Ecto neural progenitor cell (in vitro differentiated cells): Measurements from ENCODE around the gene CALN1.

Source experiments
- DNase-seq: peaks from one replicate; pipeline ENCODE4 v3.0.0-alpha.2; 2018; ENCODE audit warnings: low spot score

The CALN1 gene

DNA sequence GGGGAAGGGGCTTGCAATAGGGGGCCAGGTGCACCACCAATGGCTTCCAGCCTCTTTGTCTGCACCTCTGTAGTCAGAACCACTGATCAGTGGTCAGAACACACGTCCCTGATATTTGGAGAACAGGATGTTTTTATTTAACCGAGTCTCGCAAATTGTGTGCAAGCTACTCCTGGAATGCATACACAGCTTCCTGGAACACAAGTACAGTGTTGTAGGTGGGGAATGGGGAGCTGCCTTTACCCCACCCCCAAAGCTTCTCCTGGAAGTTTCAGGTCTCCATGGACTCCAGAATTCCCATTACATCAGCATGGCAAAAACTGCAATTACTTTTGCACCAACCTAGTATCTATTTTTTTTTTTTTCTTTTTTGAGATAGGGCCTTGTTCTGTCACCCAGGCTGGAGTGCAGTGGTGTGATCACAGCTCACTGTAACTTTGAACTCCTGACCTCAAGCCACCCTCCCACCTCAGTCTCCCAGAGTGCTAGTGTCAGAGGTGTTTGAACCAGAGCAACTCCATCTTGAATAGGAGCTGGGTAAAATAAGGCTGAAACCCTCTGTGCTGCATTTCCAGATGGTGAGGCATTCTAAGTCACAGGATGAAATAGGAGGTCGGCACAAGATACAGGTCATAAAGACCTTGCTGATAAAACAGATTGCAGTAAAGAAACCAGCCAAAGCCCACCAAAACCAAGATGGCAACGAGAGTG is 374.0 kb downstream of the CALN1 start:
- peak; percentile 8 for DNase-seq

- DNase-seq: no peak
These were observed 374.6 kb downstream of the CALN1 start for GRCh38 chr7:72037516-72037915.

DNA sequence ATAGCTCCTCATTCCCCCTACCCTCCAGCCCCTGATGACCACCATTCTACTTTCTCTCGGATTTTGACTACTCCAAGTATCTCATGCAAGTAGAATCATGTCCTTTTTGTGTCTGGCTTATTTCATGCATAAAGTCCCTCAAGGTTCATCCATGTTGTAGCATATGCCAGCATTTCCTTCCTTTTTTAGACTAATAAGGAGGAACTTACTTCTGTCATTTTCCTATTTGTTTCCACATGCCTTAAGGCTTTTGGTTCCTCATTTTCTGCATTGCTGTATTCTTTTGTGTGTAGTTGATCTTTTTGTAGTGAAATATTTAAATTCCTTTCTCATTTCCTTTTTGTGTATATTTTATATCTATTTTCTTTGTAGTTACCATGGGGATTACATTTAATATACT is 376.9 kb downstream of the CALN1 start:
- no peak for DNase-seq

DNA sequence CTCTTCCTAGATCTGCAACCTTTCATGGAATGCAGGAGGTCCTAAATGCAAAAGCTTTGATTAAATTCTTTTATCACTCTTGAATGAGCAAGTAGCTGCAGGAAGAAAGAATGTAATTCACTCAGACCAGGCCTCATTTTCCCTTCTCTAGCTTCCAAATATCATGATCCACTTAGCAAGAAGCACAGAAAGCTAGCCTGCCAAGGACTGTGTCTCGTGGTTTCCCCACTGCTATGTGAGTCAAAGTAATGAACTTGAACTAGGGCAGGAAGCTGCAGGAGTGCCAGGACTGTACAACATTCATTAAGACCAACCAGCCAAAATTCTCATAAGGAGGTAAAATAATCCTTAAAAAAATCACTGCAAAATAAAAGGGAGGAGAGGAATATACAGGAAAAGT is 379.2 kb downstream of the CALN1 start:
- DNase-seq: no peak

- no peak for DNase-seq
These were observed 381.0 kb downstream of the CALN1 start for GRCh38 chr7:72030994-72031667.

GRCh38 chr7:72028267-72028666 is 383.9 kb downstream of the CALN1 start:
- DNase-seq: no peak

DNA sequence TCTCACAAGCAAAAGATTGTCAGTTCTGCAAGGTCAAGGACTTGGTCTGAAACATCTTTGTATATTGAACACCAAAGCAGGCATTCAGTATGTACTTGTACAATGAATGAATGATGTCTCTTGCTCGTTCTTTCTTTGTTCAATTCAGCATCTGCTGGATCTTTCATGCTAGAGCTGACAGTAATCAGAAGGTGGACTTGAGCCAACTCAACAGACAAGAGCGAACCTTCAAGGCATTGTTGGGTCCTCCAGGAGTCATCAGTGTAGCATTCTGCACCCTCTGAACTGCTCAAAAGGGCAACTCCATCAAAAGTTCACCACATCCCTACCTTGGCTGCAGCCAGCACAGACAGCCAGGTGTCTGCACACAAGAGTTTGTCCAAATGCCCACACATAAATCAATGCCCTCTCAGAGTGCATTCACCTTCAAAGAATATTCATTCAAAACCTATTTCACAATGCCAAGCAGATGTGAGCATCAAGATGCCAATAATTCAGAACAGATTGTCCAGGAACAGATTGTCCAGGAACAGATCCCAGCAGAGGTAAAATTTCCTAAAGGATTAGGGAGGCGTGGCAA is 386.7 kb downstream of the CALN1 start:
- DNase-seq: no peak

DNA sequence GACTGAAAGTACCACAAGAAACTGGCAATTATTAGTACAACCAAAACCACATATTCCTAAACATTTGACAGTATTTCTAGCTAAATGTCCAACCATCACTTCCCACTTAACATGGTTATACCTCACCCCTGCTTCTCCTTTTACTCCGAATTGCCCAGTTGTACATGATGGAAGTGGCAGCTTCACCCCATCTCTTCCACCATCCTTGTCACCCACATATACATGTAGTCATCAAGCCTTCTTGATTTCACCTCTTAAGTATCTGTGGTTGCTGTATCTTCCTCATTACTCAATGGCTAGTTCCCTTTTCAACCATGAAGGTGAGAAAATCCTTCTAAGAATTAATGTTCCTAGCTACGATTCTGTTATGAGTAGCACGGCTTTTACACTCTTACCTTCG is 388.2 kb downstream of the CALN1 start:
- no peak for DNase-seq

DNA sequence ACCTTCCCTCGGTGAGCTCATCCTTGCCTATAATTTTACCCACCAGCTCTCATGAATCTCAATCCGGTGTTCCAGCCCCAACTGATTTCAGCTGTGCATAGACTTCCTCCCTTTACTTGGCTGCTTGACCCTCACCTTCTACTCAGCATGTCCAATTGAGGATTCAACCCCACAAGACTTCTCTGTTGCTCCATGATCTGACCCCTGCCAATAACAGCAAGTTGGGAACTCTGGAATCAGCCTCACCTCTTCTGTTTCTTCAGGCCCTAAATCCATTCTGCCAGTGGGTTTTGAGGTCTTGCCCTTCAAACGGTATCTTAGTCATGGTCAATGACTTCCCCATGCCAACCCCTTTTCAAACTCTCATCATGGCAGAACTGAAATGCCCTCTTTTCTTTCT is 390.4 kb downstream of the CALN1 start:
- no peak for DNase-seq

DNA sequence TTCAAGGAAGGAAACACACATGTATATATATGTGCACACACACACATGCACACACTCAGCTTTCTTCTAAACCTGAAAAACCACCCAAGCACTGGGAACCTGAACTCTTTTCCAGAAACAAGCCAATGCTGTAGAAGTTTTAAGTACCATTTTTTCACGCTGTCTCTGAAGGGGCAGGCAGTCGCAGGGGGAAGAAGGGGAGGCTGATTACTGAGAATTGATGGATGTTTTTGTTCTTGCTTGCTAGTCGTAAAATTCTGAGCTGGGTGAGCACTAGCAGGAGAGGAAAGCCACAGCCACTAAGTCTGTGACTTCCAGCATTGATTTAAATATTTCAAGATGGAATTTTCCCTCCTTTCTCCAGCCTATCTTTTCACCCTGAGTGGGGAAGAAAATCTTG is 391.8 kb downstream of the CALN1 start:
- no peak for DNase-seq

GRCh38 chr7:72019436-72019835 is 392.7 kb downstream of the CALN1 start:
- no peak for DNase-seq

- DNase-seq: peak; percentile 10
These were observed 394.4 kb downstream of the CALN1 start for GRCh38 chr7:72017756-72018155.

GRCh38 chr7:72016574-72016973 is 395.6 kb downstream of the CALN1 start:
- DNase-seq: peak; percentile 7

- peak; percentile 4 for DNase-seq
These were observed 397.0 kb downstream of the CALN1 start for GRCh38 chr7:72015136-72015535.

- peak; percentile 13 for DNase-seq
These were observed 405.1 kb downstream of the CALN1 start for GRCh38 chr7:72007018-72007417.

GRCh38 chr7:72003236-72003635 is 408.9 kb downstream of the CALN1 start:
- peak; percentile 13 for DNase-seq

GRCh38 chr7:71996141-71996540 is 416.0 kb downstream of the CALN1 start:
- no peak for DNase-seq

- no peak for DNase-seq
These were observed 417.0 kb downstream of the CALN1 start for GRCh38 chr7:71995111-71995510.

GRCh38 chr7:71991586-71991985 is 420.6 kb downstream of the CALN1 start:
- no peak for DNase-seq

DNA sequence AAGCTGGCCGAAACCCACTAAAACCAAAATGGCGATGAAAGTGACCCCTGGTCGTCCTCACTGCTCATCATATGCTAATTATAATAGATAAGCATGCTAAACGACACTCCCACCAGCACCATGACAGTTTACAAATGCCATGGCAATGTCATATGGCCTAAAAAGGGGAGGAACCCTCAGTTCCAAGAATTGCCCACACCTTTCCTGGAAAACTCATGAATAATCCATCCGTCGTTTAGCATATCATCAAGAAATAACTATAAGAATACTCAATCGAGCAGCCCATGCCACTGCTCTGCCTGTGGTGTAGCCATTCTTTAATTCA is 422.0 kb downstream of the CALN1 start:
- no peak for DNase-seq

DNA sequence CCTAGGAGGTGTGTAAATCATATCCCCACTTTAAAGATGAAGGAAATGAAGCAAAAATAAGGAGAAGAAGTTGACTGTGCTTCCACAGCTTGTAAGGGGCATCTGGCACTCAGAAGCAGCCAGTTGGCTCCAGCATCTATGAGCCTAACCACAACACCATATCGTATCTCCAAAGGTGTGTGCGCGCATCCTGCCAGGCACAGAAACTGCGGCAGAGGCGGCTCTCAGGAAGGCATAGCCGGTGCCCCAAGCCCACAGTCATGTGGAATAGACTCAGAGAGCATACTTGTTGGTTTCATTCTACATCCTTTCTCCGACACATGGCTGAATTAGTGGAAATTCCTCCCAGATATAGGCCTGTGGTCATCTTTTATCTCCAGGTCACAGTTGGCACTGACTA is 423.9 kb downstream of the CALN1 start:
- no peak for DNase-seq

DNA sequence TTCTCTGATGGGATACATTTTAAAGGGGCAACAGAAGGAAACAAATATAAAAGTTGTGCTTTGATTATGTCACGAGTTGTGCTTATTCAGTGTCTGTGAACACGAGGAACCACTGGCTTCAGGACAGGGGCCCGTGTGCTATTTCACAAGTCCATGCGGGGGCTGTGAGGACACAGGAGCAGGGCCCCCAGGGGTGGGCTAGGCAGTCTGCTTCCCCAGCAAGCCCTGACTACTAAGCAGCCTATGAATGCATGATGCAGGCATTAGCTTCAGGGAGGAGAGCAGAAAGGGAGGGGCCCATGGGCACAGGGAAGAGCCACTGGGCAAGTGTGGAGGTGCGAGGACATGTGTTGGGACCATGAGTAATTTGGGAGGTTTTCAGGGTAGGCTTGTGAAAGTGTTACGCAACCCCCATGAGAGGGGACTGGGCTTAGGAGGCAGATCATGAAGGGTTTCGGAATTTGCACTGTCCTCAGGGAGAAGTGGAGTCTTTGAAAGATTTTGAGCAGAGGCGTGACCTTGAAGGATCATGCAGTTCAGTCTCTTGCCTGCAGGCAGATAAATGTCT is 424.9 kb downstream of the CALN1 start:
- no peak for DNase-seq

DNA sequence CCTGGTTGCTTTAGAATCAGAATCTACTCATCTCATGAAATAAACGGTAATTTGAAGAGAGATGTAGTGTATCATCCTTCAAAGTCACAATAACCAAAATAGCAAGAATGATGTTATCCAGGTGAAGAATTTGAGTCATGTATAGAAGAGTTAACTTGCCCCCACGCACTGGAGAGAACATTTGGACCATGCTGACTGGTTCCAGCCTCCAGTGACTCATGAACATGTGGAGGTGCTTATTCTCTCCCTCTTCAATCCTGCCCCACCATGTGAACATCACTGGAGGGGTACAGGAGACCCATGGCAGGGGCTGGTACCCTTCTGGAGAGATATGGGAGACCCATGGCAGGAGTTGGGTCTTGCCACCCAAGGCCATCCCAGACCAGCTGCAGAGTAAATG is 427.8 kb downstream of the CALN1 start:
- no peak for DNase-seq
